CMK (cell line): ENCODE data around the gene ORC3.
"Not testable (repeated sequence)": the region's sequence is repeated elsewhere in the genome, so short reads cannot be mapped to it uniquely, and the experiment has no call there.

Source experiments
- DNase-seq: peaks from one replicate; pipeline ENCODE4 v3.0.0-alpha.2; 2010; ENCODE audit warnings: low read depth

Gene ORC3

DNA sequence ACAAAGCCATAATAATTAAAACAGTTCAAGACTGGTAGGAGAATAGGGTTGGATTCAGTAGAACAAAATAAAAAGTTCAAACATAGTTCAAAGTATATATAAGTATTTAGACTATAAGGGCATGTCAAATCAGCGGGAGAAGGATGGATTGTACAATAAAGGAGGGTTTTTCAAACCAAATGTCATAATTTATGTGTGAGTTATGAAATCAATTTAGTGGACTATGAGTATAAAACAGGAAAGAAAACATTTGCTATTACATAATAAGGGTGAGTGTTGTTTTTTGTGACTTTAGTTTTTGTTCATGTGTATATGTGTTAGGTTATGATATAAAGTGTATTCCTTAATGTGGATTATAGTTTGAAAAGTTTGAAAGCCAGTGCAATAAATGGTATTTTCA lies 10.6 kb downstream of the ORC3 start:
- no peak for DNase-seq

- no peak for DNase-seq
These were observed 16.3 kb downstream of the ORC3 start for GRCh38 chr6:87606199-87606598.

- DNase-seq, result no peak
These were observed 18.9 kb downstream of the ORC3 start for GRCh38 chr6:87608802-87609201.

GRCh38 chr6:87613018-87613417 lies 23.1 kb downstream of the ORC3 start:
- not testable (repeated sequence) for DNase-seq

GRCh38 chr6:87617405-87617804 lies 27.5 kb downstream of the ORC3 start:
- DNase-seq, result no peak

DNA sequence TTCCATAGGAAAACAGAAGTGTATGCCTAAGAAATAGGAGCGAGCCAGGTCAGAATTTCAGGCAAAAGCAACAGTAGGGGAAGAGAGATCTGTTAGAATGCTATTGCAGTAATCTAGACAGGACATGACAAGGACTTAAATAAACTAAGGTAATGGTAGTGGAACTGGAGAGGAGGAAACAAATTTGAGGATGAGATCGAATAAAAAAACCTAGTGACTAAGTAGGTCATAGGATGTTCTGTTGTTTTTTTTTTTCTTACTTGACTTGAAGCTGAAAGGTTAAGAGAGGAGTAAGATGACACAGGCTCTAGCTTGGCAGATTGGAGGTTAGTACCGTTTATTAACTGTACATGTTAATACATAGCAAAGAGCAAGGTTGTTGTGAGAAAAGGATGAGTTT lies 28.6 kb downstream of the ORC3 start:
- no peak for DNase-seq

DNA sequence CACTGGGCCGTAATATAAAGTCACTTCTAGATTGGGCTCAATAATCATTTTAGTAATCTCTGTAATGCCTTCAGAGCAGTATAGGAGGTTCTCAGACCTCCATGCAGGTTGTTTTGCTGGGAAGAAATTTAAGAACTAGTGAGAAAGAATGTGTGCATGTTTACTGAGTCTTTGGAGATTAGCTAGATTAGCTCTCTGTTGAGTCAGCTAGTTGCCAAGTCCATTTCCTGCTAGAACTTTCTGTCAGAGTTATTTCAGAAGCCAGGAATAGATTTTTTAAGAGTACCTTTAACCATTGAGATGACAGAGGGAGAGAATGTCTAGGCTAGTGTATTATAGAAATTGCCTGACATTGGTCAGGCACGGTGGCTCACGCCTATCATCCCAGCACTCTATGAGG lies 33.3 kb downstream of the ORC3 start:
- no peak for DNase-seq

DNA sequence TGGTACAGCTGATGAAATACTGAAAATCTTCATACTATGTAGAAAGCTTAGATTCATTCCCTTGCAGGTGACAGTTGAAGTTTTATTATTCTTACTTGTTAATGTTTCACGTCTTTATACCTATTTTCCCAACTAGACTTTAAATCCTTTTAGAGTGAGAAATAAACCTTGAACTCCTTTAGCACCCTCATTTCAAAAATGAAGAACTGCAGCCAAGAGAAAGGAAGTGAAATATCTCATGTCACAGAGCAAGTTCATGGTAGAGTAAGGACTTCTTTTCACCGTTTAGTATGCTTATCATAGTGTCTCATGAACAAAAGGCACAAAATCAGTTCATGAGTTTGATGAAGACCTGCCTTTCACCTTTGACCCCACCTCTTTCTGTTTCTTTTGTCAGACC lies 38.5 kb downstream of the ORC3 start:
- DNase-seq, result no peak

- DNase-seq, result no peak
These were observed 38.9 kb downstream of the ORC3 start for GRCh38 chr6:87628881-87629280.

GRCh38 chr6:87630746-87631145 lies 40.8 kb downstream of the ORC3 start:
- DNase-seq, result no peak

- no peak for DNase-seq
These were observed 43.9 kb downstream of the ORC3 start for GRCh38 chr6:87633851-87634250.

- no peak for DNase-seq
These were observed 46.4 kb downstream of the ORC3 start for GRCh38 chr6:87636315-87636714.

DNA sequence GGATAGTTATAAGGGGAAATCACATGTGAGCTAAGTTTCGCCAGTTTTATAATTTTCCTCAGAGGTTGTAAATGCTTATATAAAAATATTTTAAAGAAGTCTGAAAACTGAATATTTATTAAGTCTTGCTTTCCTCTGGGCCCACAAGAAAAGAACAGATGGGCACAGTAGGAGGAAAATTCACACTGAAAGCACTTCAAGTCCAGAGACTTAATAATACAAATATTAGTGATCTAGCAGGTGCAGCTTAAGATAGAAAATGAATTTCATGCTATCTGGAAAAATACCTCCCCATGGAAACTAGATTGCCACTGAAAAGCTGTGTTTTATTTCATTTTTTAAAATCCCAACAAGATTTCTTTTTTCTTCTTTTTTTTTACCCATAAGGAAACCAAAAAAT lies 47.2 kb downstream of the ORC3 start:
- no peak for DNase-seq

DNA sequence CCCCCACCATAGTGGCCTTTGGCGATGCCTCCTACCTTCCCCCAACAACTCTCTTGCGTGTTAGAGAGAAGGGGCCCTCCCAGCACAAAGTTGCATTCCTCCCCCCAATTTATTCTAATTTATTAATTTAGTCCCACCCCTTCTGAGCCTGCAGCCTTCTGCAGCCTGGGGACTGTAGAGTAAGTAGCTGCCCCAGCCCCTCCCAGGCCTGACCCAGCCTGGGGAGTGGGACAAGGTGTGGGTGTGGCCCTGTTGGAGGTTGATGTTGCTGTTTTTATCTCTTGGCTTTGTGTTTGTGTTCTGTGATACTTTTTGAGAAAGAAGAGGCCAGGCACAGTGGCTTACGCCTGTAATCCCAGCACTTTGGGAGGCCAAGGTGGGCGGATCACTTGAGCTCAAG lies 49.4 kb downstream of the ORC3 start:
- DNase-seq, result no peak

DNA sequence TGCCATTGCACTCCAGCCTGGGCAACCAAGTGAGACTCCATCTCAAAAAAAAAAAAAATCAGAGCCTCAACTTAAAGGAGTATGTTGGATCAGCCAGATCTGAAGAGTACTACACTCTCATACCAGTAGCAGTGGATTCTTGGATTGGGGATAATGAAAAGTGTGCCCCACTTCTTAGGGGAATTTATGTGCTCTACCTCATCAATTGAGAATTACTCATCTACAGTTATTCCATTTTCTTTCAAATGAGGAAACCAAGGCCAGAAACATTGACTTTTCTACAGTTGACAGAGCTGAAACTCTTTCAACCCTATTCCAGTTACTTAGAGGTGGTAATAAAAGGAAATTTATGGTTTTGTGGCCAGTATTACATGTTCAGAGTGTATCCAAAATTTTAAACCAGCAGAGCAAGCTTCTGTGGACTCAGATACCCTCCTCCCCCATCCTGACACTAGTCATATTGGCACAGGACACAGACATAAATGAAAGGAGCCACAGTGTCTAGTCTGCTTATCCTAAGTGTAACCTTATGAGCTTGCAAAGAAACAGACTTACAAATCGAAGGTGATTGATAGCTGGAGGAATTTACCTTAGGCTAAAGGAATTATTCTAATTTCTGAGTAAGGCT lies 51.2 kb downstream of the ORC3 start:
- DNase-seq, result no peak

DNA sequence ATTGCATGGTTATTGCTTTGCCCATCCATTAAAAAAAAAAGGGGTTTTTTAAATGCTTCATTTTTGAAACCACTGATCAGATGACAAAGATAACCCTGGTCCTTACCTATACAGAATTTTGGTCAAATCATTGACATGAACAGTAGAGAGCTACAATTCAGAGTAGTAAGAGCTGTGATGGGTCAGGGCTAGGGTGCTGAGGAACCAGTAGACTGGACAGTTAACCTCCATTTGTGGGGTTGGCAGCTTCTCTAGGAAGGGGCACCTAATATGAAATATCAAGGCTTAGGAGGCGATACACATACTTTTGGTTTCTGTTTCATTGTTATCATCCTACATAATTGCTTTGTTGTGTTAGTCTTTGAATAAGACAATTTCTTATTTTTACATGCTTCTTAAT lies 55.1 kb downstream of the ORC3 start:
- no peak for DNase-seq

- no peak for DNase-seq
These were observed 63.4 kb downstream of the ORC3 start for GRCh38 chr6:87653074-87653962.

DNA sequence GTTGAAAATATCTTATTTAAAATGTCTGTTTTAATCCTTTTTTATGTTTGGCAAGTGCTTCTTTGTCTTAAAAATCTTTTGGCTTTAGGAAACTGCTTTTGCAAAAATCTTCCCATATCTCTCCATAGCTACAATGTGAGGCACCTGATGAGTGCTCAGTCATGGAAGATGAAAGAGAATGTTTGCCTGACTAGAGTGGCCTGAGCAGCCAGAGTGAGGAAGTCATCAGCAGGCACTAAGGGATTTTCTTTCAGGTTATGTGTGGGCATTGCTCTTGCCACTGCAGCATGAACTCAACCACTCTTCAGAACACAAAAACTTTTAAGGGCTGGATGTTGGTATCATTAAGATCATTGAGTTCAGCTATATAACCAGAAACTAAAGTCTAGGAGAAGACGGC lies 64.2 kb downstream of the ORC3 start:
- no peak for DNase-seq

DNA sequence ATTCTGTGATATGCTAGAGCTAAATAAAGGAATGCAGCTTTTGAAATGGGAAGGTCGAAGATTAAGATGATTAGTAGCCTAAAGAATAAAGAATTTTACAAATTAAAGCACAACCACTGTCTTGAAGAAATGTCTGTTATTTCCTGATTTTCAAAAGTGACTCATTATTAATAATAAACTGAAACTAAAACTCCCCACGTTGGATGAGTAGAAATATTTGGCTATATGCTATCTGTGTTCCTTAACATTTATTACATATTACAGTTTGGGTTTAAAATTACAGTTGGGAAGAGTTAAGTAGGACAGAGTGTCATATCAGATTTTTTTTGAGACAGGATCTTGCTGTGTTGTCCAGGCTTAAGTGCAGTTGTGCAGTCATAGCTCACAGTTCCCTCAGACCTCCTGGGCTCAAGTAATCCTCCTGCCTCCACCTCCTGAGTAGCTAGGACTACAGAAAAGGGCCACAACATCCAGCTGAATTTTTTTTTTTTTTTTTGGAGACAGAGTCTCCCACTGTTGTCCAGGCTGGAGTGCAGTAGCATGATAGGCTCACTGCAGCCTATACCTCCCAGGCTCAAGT lies 65.0 kb downstream of the ORC3 start:
- no peak for DNase-seq

GRCh38 chr6:87655824-87656223 lies 65.9 kb downstream of the ORC3 start:
- DNase-seq, result no peak

DNA sequence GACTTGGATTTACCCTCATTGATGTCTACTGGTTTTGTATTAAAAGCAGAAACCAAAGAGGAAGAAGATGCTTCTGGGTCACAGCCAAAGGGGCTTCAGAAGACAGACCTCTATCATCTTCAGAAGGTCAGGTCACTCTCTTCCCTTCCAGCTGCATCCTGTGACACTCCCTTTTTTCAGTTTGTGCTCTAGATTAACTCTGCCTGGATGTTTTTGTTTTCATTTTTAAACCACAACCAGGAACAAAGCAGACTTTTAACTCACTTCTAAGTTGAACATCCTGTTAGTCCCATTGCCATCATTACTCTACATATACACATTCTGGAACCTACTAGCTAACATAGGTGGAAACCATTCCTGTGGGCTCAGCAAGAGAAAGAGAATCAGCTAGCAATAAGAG lies 66.9 kb downstream of the ORC3 start:
- DNase-seq, result peak; percentile 31

DNA sequence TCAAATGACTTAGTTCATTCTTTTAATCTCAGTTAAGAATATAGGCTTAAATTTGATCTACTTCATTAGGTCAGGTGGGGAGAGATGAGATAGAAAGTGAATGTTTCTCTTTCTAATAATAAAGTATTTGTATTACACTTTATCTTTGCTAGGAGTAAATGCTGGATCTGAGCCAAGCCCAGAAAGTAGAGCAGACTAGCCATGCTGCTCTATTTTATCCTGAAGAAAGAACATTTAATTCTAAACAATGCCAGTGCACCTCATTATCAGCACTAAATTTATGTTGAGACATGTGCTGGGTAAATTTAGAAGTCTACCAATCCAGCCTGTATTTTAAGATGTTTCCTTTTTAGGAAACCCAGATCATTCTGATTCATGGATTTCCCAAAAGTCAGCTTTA lies 68.6 kb downstream of the ORC3 start:
- no peak for DNase-seq

GRCh38 chr6:87660226-87660911 lies 70.4 kb downstream of the ORC3 start:
- no peak for DNase-seq
